Gastrocnemius medialis (tissue), 4 donors: Measurements from ENCODE around the gene PHF2. TPM values are rescaled to one million over a fixed set of nuclear protein-coding genes. Genes with fewer than 3 reads are reported as not detected.

ENCODE experiments used
- ATAC-seq, 2 donors: fragments of 150-250 bp; one replicate each; pipeline ENCODE4 v1.9.1; 2016
- DNase-seq, 2 donors: peaks; one replicate each; pipeline ENCODE4 v3.0.0-alpha.2; 2019
- H3K27ac ChIP-seq, 4 donors: fragments of 200-600 bp; sonication (generic); 1 replicate in 1 of 4; 2 replicates in 3 of 4; pipeline ENCODE4 v1.5.1; 2016 to 2018; ENCODE audit warnings: mild to moderate bottlenecking in 2 of 4, moderate library complexity in 1 of 4
- H3K27me3 ChIP-seq, 3 donors: fragments of 200-600 bp; sonication (generic) in 2 of 3; 1 replicate in 1 of 3; 2 replicates in 2 of 3; pipeline versions ENCODE4 v1.5.1 to v1.6.0; 2016 to 2019; ENCODE audit warnings: mild to moderate bottlenecking in 1 of 3, moderate library complexity in 1 of 3
- H3K36me3 ChIP-seq, 2 donors: fragments of 200-600 bp; sonication (generic) in 1 of 2; one replicate each; pipeline ENCODE4 v1.5.1; 2017 to 2018
- H3K4me1 ChIP-seq, 2 donors: fragments of 200-600 bp; sonication (generic) in 1 of 2; one replicate each; pipeline ENCODE4 v1.5.1; 2016 to 2017; ENCODE audit warnings: mild to moderate bottlenecking in 2 of 2
- H3K4me3 ChIP-seq, 4 donors: fragments of 200-600 bp; sonication (generic) in 3 of 4; 1 replicate in 1 of 4; 2 replicates in 3 of 4; pipeline ENCODE4 v1.5.1; 2016 to 2019; ENCODE audit warnings: mild to moderate bottlenecking in 2 of 4
- H3K9me3 ChIP-seq, 3 donors: fragments of 200-600 bp; sonication (generic) in 2 of 3; 1 replicate in 1 of 3; 2 replicates in 2 of 3; pipeline ENCODE4 v1.5.1; 2016 to 2019
- CTCF ChIP-seq, 5 experiments: fragments of 450-650 bp in 3 of 5; fragments of 200-600 bp in 2 of 5; sonication (generic) in 2 of 5; IDR thresholded peaks in 4 of 5; conservative IDR thresholded peaks in 1 of 5; 1 replicate in 4 of 5; 2 replicates in 1 of 5; pipeline ENCODE4 v1.5.1; 2016 to 2019; ENCODE audit warnings: antibody characterized with exemption in 5 of 5, mild to moderate bottlenecking in 3 of 5, moderate library complexity in 3 of 5
- POLR2A ChIP-seq, 2 donors: fragments of 450-650 bp; IDR thresholded peaks; one replicate each; pipeline ENCODE4 v1.6.1; 2017; ENCODE audit warnings: antibody characterized with exemption in 2 of 2, mild to moderate bottlenecking in 2 of 2, moderate library complexity in 2 of 2
- in situ Hi-C, 4 donors: fragments of 200-750 bp; cut with MboI; loops; one replicate each; pipeline versions ENCODE4 v1.15.0 to v1.8.0; 2017; ENCODE audit warnings: low sequenced_read_pairs in 4 of 4
- intact Hi-C: fragments of 100-400 bp; cut with DNase I; formaldehyde crosslinking; loops from one replicate; pipeline ENCODE4 v1.15.1; 2023; ENCODE audit warnings: low total_unique reads
- total RNA-seq, 4 donors: library from RNA; depleted of rRNA; stranded (reverse); fragments of >200 nt; gene quantifications; one replicate each; pipeline versions ENCODE4 v1.1.0 to v1.2.3, GENCODE V29; 2016

Gene PHF2
- total RNA-seq, 4 donors from 2014 or later: 18.8 to 24.3 (median 21.9) TPM

- Histone ChIP-seq H3K9me3 (no peaks in the 10 kb centered on the region), H3K27me3 (no peaks in the 10 kb centered on the region), H3K4me1 (peaks cover 40 to 50% of the 10 kb centered on the region in 2 donors), H3K36me3 (no peaks in the 10 kb centered on the region), H3K27ac (peak overlapping the region in 3 of 4 donors; percentile 29 to 47 (median 41)), H3K4me3 (no peak overlapping the region)
- in situ Hi-C loops: no loop called here
- no peak for DNase-seq
- intact Hi-C loops: no loop called here
- ATAC-seq: no peak
- TF ChIP-seq CTCF (IDR thresholded peaks at IDR 0.05 in 4 of 5, conservative IDR thresholded peaks at IDR 0.05 in 1 of 5) (no peak), POLR2A (IDR thresholded peaks at IDR 0.05) (no peak)
Observed at GRCh38 chr9:93620041-93620506, 43.7 kb downstream of the PHF2 start.

GRCh38 chr9:93620881-93621820 is 44.8 kb downstream of the PHF2 start:
- no peaks in the 10 kb centered on the region for H3K36me3 ChIP-seq
- in situ Hi-C loops (no loop called here), intact Hi-C loops (no loop called here)
- TF ChIP-seq CTCF (IDR thresholded peaks at IDR 0.05 in 4 of 5, conservative IDR thresholded peaks at IDR 0.05 in 1 of 5) (no peak), POLR2A (IDR thresholded peaks at IDR 0.05) (no peak)
- DNase-seq (peak; percentile 67 to 85), ATAC-seq (peak; percentile 95 to 97)
- H3K27me3 ChIP-seq: no peaks in the 10 kb centered on the region
- no peaks in the 10 kb centered on the region for H3K9me3 ChIP-seq
- no peak overlapping the region for H3K4me3 ChIP-seq
- peaks cover 40 to 48% of the 10 kb centered on the region in 2 donors for H3K4me1 ChIP-seq
- peak overlapping the region in 2 of 4 donors; percentile 41 to 47 for H3K27ac ChIP-seq

- no peaks in the 10 kb centered on the region for H3K36me3 ChIP-seq
- in situ Hi-C loops: no loop called here
- no peak for TF ChIP-seq CTCF (IDR thresholded peaks at IDR 0.05 in 4 of 5, conservative IDR thresholded peaks at IDR 0.05 in 1 of 5)
- no peak for TF ChIP-seq POLR2A (IDR thresholded peaks at IDR 0.05)
- no peaks in the 10 kb centered on the region for H3K27me3 ChIP-seq
- DNase-seq: no peak
- H3K4me1 ChIP-seq: peaks cover 37 to 40% of the 10 kb centered on the region in 2 donors
- no peak overlapping the region for H3K27ac ChIP-seq
- no peak for ATAC-seq
- intact Hi-C loops: no loop called here
- no peaks in the 10 kb centered on the region for H3K9me3 ChIP-seq
- no peak overlapping the region for H3K4me3 ChIP-seq
Observed at GRCh38 chr9:93621922-93622321, 45.5 kb downstream of the PHF2 start.

- in situ Hi-C loops (no loop called here), intact Hi-C loops (no loop called here)
- no peak for DNase-seq
- H3K27ac ChIP-seq: no peak overlapping the region
- no peaks in the 10 kb centered on the region for H3K36me3 ChIP-seq
- peaks cover 29 to 36% of the 10 kb centered on the region in 2 donors for H3K4me1 ChIP-seq
- no peak overlapping the region for H3K4me3 ChIP-seq
- TF ChIP-seq CTCF (IDR thresholded peaks at IDR 0.05 in 4 of 5, conservative IDR thresholded peaks at IDR 0.05 in 1 of 5): no peak
- TF ChIP-seq POLR2A (IDR thresholded peaks at IDR 0.05): no peak
- H3K9me3 ChIP-seq: no peaks in the 10 kb centered on the region
- no peaks in the 10 kb centered on the region for H3K27me3 ChIP-seq
- ATAC-seq: no peak
Observed at GRCh38 chr9:93622691-93623090, 46.3 kb downstream of the PHF2 start.
